Stimulated activated CD8-positive, alpha-beta memory T cell treated with anti-CD3 and anti-CD28 coated beads, Interleukin-15, amount 100 ng/mL, for 48 hours (primary cell): ENCODE measurements around the gene TTC33.
"Not testable (repeated sequence)": the region's sequence is repeated elsewhere in the genome, so short reads cannot be mapped to it uniquely, and the experiment has no call there.

ENCODE experiments used
- DNase-seq, 2 donors: peaks; one replicate each; pipeline ENCODE4 v3.0.0-alpha.2; 2020; ENCODE audit warnings: low read depth in 2 of 2

The TTC33 gene

GRCh38 chr5:40680741-40681362 lies 74.9 kb downstream of the TTC33 start:
- no peak for DNase-seq

GRCh38 chr5:40679913-40680681 lies 75.7 kb downstream of the TTC33 start, which contains the start of gene PTGER4:
TSS of gene PTGER4 (plus strand) at chr5:40679915. CDS start at chr5:40680994, 1,079 bp downstream.
- DNase-seq = no peak

- peak; percentile 88 to 92 for DNase-seq
Observed at GRCh38 chr5:40679148-40679912, 76.4 kb downstream of the TTC33 start.

GRCh38 chr5:40678460-40679147 lies 77.2 kb downstream of the TTC33 start:
- DNase-seq = no peak

- no peak for DNase-seq
Observed at GRCh38 chr5:40678026-40678425, 77.7 kb downstream of the TTC33 start.

- DNase-seq = no peak
Observed at GRCh38 chr5:40677456-40677855, 78.3 kb downstream of the TTC33 start.

- DNase-seq = no peak
Observed at GRCh38 chr5:40676613-40677343, 79.0 kb downstream of the TTC33 start.

- no peak for DNase-seq
Observed at GRCh38 chr5:40675396-40676133, 80.2 kb downstream of the TTC33 start.

GRCh38 chr5:40674661-40675235 lies 81.0 kb downstream of the TTC33 start:
- DNase-seq = no peak

- DNase-seq = no peak
Observed at GRCh38 chr5:40672425-40672824, 83.3 kb downstream of the TTC33 start.

- DNase-seq = no peak
Observed at GRCh38 chr5:40669606-40670390, 86.0 kb downstream of the TTC33 start.

- DNase-seq = no peak
Observed at GRCh38 chr5:40667161-40667663, 88.5 kb downstream of the TTC33 start.

GRCh38 chr5:40666657-40667056 lies 89.1 kb downstream of the TTC33 start:
- DNase-seq = no peak

- no peak for DNase-seq
Observed at GRCh38 chr5:40665635-40666298, 90.0 kb downstream of the TTC33 start.

GRCh38 chr5:40660751-40661150 lies 95.0 kb downstream of the TTC33 start:
- no peak for DNase-seq

GRCh38 chr5:40656766-40657165 lies 99.0 kb downstream of the TTC33 start:
- DNase-seq = no peak

- DNase-seq = not testable (repeated sequence)
Observed at GRCh38 chr5:40656091-40656490, 99.7 kb downstream of the TTC33 start.

- no peak for DNase-seq
Observed at GRCh38 chr5:40655138-40655537, 100.6 kb downstream of the TTC33 start.
